ELF-1 (cell line): ENCODE measurements around the gene KRTAP5-11.
"Not testable (repeated sequence)": the region's sequence is repeated elsewhere in the genome, so short reads cannot be mapped to it uniquely, and the experiment has no call there.

Experiments used
- DNase-seq: peaks from one replicate; pipeline ENCODE4 v3.0.0-alpha.2; 2016; ENCODE audit warnings: low read depth, low spot score

KRTAP5-11 gene

DNA sequence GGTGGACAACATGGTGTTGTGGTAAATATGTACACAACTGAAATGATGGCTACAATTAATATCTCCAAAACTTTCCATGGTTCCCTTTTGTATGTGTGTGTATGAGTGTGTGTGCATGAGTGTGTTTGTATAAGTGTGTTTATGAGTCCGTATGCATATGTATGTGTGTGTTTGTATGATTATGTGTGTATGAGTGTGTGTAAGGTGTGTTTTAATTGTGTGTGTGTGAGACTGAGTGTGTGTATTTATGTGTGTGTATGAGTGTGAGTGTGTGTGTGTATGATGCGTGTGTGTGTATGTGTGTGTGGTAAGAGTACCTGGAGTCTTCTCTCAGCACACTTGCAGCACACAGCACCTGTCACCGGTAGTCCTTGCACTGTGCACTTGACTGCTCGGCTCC, 26.7 kb downstream of the KRTAP5-11 start:
- DNase-seq = no peak

DNA sequence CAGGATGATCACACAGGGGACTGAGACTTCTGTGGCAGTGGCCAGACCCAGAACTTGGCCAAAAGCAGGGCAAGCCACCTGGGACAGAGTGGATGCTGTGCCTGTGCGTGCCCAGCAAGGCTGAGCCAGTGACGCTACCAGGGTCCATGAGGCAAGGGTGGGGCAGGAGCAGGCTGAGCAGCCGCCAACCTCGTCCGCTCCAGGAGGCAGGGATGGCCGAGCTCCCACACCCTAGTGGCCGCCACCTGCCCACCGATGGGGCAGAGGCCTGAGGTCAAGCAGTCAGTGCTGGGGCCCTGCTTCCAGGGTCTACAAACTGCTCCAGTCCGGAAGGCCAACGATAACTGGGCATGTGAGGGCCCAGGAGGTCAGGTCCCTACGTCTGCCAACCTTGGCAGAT, 27.2 kb downstream of the KRTAP5-11 start:
- DNase-seq = no peak

- DNase-seq = no peak
Observed at GRCh38 chr11:71554996-71555395, 27.7 kb downstream of the KRTAP5-11 start.

GRCh38 chr11:71551711-71552110, 31.0 kb downstream of the KRTAP5-11 start:
- no peak for DNase-seq

GRCh38 chr11:71548716-71549151, 33.9 kb downstream of the KRTAP5-11 start:
- DNase-seq = no peak

GRCh38 chr11:71548120-71548519, 34.6 kb downstream of the KRTAP5-11 start, which contains the start of gene KRTAP5-9:
KRTAP5-9 (plus strand) TSS chr11:71548420; CDS start chr11:71548658, 238 bp downstream.
- DNase-seq = no peak

DNA sequence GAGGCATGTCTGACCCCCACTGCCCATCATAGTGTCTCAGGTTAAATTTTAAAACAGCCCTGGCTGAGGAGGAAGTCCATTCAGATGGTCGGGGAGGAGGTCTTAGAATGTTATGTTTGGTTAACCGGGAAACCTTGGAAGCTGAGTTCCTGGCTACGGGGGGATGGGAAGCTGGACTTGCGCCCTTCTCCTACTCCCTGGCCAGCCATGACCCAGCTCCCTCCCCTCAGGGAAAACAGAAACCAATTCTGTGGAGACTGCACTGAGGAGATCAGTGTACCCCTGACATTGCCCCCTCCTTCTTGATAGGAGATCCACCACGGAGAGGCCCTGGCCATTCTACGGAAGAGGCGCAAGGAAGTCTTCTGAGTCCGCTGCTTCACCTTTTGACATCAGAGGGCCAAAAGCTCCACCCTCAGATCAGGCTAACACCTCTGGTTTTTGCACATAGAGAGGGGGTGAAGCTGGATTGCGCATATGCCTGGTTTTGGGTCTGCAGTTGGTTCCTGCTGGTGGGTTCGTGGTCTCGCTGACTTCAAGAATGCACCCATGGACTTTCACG, 37.2 kb downstream of the KRTAP5-11 start:
- no peak for DNase-seq

- no peak for DNase-seq
Observed at GRCh38 chr11:71544525-71545214, 38.0 kb downstream of the KRTAP5-11 start.

GRCh38 chr11:71543866-71544265, 38.8 kb downstream of the KRTAP5-11 start:
- DNase-seq = no peak

- DNase-seq = peak; percentile 28
Observed at GRCh38 chr11:71542879-71543777, 39.5 kb downstream of the KRTAP5-11 start.

DNA sequence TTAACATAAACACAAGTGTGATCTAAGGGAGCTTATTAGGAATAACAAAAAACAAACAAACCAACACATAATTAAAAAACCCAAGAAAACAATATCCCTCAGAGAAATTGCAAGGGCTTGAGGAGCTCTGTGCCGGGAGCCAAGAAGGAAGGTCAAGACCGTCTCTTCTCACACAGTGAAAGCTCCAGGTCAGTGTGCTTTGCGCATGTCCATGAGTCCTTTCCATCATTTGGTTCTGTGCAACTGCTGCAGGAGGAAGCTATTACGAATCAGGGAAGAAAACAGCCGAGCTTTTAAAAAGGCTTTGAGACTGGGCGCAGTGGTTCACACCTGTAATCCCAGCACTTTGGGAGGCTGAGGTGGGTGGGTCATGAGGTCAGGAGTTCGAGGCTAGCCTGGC, 40.3 kb downstream of the KRTAP5-11 start:
- DNase-seq = no peak

GRCh38 chr11:71540521-71541304, 42.0 kb downstream of the KRTAP5-11 start:
- DNase-seq = not testable (repeated sequence)

DNA sequence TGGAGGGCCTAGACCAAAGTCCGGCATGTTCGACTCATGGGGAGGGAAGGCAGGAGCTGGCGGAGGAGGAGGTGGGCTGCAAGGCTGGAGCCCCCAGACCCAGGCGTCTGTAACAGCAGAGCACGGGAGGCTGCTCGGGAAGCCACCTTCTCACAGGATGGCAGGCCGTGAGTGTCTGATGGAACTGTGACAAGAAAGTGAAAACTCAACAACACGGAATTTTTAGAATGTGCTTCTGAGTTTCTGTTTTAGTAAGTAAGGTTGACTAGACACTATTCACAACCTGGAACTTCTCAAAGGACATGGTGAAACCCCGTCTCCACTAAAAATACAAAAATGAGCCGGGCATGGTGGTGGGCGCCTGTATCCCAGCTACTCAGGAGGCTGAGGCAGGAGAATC, 42.7 kb downstream of the KRTAP5-11 start:
- DNase-seq = not testable (repeated sequence)

DNA sequence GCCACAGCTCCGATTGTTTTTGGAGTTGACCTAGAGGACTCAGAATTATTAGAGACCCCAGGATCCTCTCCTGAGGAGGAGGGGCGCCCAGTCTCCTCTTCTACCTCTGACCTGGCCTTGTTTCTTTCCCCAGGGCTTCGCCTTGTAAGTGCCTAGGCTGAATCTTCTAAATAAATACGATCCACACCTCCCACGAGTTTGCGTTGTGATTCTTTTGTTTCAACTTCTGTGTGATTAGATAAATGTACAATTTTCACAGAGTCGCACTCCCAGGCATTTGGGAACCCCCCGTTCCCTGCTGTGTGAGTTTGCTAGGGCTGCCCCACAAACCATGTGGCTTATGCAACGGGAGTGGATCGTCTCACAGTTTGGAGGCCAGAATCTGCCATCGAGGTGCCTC, 43.7 kb downstream of the KRTAP5-11 start:
- DNase-seq = no peak

- peak; percentile 33 for DNase-seq
Observed at GRCh38 chr11:71538666-71538990, 44.0 kb downstream of the KRTAP5-11 start.

- not testable (repeated sequence) for DNase-seq
Observed at GRCh38 chr11:71537977-71538665, 44.6 kb downstream of the KRTAP5-11 start, which contains the start of gene KRTAP5-8. KRTAP5-8 (plus strand) TSS chr11:71538025; CDS start chr11:71538056, 31 bp downstream.

DNA sequence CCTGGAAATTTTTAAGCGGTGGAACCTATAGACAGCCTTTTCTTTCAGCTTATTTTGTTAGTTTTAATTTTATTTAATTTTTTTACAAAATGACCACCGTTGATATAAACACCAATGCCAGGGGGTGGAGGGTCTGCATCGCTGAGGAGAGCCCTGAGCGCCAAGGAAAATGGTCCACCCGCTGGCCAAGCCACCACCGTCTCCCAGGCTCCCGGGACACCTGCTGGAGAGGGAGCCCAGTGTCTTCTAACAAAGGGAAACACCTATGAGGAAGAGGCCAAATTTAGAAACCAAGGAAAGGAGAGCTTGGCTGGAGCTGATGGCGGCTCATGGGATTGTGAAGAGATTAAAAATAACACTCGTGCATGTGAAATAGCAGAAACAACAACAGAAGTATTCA, 45.1 kb downstream of the KRTAP5-11 start:
- DNase-seq = no peak

DNA sequence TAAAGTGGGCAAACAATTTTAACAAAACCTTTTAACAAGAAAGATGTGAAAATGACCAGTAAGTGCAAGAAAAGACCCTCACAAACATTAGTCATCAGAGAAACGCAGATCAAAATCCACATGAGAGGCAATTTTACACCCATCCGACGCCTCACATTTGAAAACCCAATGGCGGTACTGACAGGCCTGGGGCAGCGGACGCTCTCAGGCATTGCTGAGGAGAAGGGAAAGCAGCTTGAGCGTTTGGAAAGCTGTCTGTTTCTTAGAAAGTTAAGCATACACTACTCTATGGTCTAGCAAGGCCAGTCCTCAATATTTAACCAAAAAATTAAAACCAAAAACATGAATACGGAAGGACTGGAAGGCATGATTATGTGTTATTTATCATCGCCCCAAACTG, 46.9 kb downstream of the KRTAP5-11 start:
- DNase-seq = no peak

- not testable (repeated sequence) for DNase-seq
Observed at GRCh38 chr11:71534711-71535608, 47.7 kb downstream of the KRTAP5-11 start.
